HG03460 (cell line): Measurements from ENCODE around the gene PPM1A.
A peak's percentile ranks its signal among the peaks of the same experiment; 100 is the strongest.

Experiments
- ATAC-seq: cut with Tn5 transposase; IDR thresholded peaks from one replicate; pipeline ENCODE4 v1.9.1; 2021; ENCODE audit not compliant: unreplicated experiment

Gene PPM1A

GRCh38 chr14:60226298-60226697 lies 22.7 kb upstream of the PPM1A start:
- ATAC-seq = no peak

GRCh38 chr14:60227291-60227690 lies 21.7 kb upstream of the PPM1A start:
- no peak for ATAC-seq

GRCh38 chr14:60229614-60230013 lies 19.4 kb upstream of the PPM1A start:
- no peak for ATAC-seq

- ATAC-seq = no peak
These were observed 16.8 kb upstream of the PPM1A start for GRCh38 chr14:60232185-60232584.

GRCh38 chr14:60233251-60233650 lies 15.8 kb upstream of the PPM1A start:
- ATAC-seq = no peak

GRCh38 chr14:60233891-60234290 lies 15.1 kb upstream of the PPM1A start:
- ATAC-seq = no peak

GRCh38 chr14:60235440-60235839 lies 13.6 kb upstream of the PPM1A start:
- ATAC-seq = no peak

GRCh38 chr14:60238955-60239354 lies 10.1 kb upstream of the PPM1A start:
- no peak for ATAC-seq

- no peak for ATAC-seq
These were observed 8.7 kb upstream of the PPM1A start for GRCh38 chr14:60240139-60240856.

GRCh38 chr14:60241091-60241490 lies 7.9 kb upstream of the PPM1A start:
- no peak for ATAC-seq

- ATAC-seq = no peak
These were observed 6.6 kb upstream of the PPM1A start for GRCh38 chr14:60242429-60242828.

GRCh38 chr14:60245380-60246177 lies 3.4 kb upstream of the PPM1A start:
- no peak for ATAC-seq

GRCh38 chr14:60247994-60248696 lies 876 bp upstream of the PPM1A start:
- ATAC-seq = peak; percentile 58

GRCh38 chr14:60249321-60250256 lies 568 bp downstream of the PPM1A start:
- ATAC-seq = peak; percentile 36

- ATAC-seq = no peak
These were observed 1.4 kb downstream of the PPM1A start for GRCh38 chr14:60250257-60251035.

- ATAC-seq = no peak
These were observed 2.9 kb downstream of the PPM1A start for GRCh38 chr14:60251877-60252276.

- ATAC-seq = no peak
These were observed 3.6 kb downstream of the PPM1A start for GRCh38 chr14:60252630-60253029.

- no peak for ATAC-seq
These were observed 4.6 kb downstream of the PPM1A start for GRCh38 chr14:60253649-60254048.

- ATAC-seq = no peak
These were observed 5.2 kb downstream of the PPM1A start for GRCh38 chr14:60254176-60254575.

GRCh38 chr14:60257865-60258264 lies 8.8 kb downstream of the PPM1A start:
- no peak for ATAC-seq
